ENCODE results near the gene KCNQ4. TPM values are rescaled to one million over a fixed set of nuclear protein-coding genes. Genes with fewer than 3 reads are reported as not detected.
A peak's percentile ranks its signal among the peaks of the same experiment; 100 is the strongest.

Gene KCNQ4
- total and polyA plus RNA-seq, 2 of the 13 experiments (the other 11 are each of a cell fraction or from before 2014, with no cell fraction given), result 0.02 to 0.09 TPM

GRCh38 chr1:40815420-40815819 lies 31.8 kb downstream of the KCNQ4 start:
- TF ChIP-seq MAFF (IDR thresholded peaks at IDR 0.05; ENCODE audit: low read depth, low read length), result peak; percentile 99
- TF ChIP-seq NCOA2 (CRISPR knock-in tag; IDR thresholded peaks at IDR 0.05), result no peak
- TF ChIP-seq MAFK (conservative IDR thresholded peaks at IDR 0.05 in 1 of 2, IDR thresholded peaks at IDR 0.05 in 1 of 2; ENCODE audit: low read length in 2 of 2), result peak; percentile 99 to 100
- TF ChIP-seq MAFG (CRISPR knock-in tag; IDR thresholded peaks at IDR 0.05), result peak; percentile 23; the same call in 1 of the 2 replicates
- no peak for TF ChIP-seq SRF (IDR thresholded peaks at IDR 0.05; ENCODE audit: low read depth, low read length)
- no peak for TF ChIP-seq ZGPAT (CRISPR knock-in tag; IDR thresholded peaks at IDR 0.05)
- H3K27ac ChIP-seq (ENCODE audit: extremely low read length, insufficient read depth, low read length), result no peak overlapping the region
- ATAC-seq (no peak), FAIRE-seq (no peak), DNase-seq (ENCODE audit: low spot score) (no peak)
- 35% methylated on average over 9 of the region's 9 CpGs for WGBS (ENCODE audit: low lambda C conversion rate)
- H3K36me3 ChIP-seq (replicated peaks in 1 of 2; ENCODE audit: control insufficient read depth in 1 of 2, insufficient read depth in 2 of 2, low read length in 2 of 2), result no peaks in the 10 kb centered on the region
- peaks cover 4% of the 10 kb centered on the region for H3K4me1 ChIP-seq (ENCODE audit: insufficient read depth, low read length)
- no peak overlapping the region for H3K4me3 ChIP-seq (replicated peaks in 1 of 3; ENCODE audit: insufficient read depth in 1 of 3, low read depth in 2 of 3, low read length in 3 of 3)
- H2AFZ ChIP-seq (ENCODE audit: low read length), result no peak overlapping the region
- BruUV-seq (replicated peaks), result no TSS peak
- H3K9ac ChIP-seq (ENCODE audit: insufficient read depth, low read depth, low read length), result no peak overlapping the region
- POLR2A ChIA-PET, result interaction anchor here (1.0 kb wide), 1 partner anchor 124 kb away, joined by 3 read pairs; the partner anchor contains the start of gene NFYC
- H3K27me3 ChIP-seq (ENCODE audit: control insufficient read depth in 1 of 2, insufficient read depth in 2 of 2, low read length in 2 of 2), result peaks cover 0 to 24% of the 10 kb centered on the region in 2 experiments; a peak in 4 of 5 replicates
- H3K9me3 ChIP-seq (ENCODE audit: low read length), result no peaks in the 10 kb centered on the region
- no peak overlapping the region for H3K4me2 ChIP-seq (ENCODE audit: low read depth, low read length)
- H3K79me2 ChIP-seq (ENCODE audit: insufficient read depth, low read length), result no peaks in the 10 kb centered on the region
- no peaks in the 10 kb centered on the region for H4K20me1 ChIP-seq (ENCODE audit: insufficient read depth, low read length)
- intact Hi-C loops (cut with micrococcal nuclease; ENCODE audit: unreplicated experiment) (no loop called here), in situ Hi-C loops (cut with HindIII; ENCODE audit: extremely low pct_ligation_motif_present, low pct_unique_long_range_greater_than_20kb) (no loop called here)
- CTCF ChIA-PET (ENCODE audit: low intra/inter-chr PET ratio, low total read pairs), result no interaction called here

GRCh38 chr1:40817791-40818263 lies 34.2 kb downstream of the KCNQ4 start:
- ATAC-seq (no peak), FAIRE-seq (no peak), DNase-seq (ENCODE audit: low spot score) (no peak)
- Histone ChIP-seq H3K9ac (ENCODE audit: insufficient read depth, low read depth, low read length) (no peak overlapping the region), H3K4me3 (replicated peaks in 1 of 3; ENCODE audit: insufficient read depth in 1 of 3, low read depth in 2 of 3, low read length in 3 of 3) (no peak overlapping the region), H2AFZ (ENCODE audit: low read length) (no peak overlapping the region), H3K9me3 (ENCODE audit: low read length) (no peaks in the 10 kb centered on the region), H3K4me1 (ENCODE audit: insufficient read depth, low read length) (peaks cover 8% of the 10 kb centered on the region), H3K36me3 (replicated peaks in 1 of 2; ENCODE audit: control insufficient read depth in 1 of 2, insufficient read depth in 2 of 2, low read length in 2 of 2) (no peaks in the 10 kb centered on the region), H3K27me3 (ENCODE audit: control insufficient read depth in 1 of 2, insufficient read depth in 2 of 2, low read length in 2 of 2) (peaks cover 0 to 11% of the 10 kb centered on the region in 2 experiments; a peak in 3 of 5 replicates), H3K79me2 (ENCODE audit: insufficient read depth, low read length) (no peaks in the 10 kb centered on the region), H3K27ac (ENCODE audit: extremely low read length, insufficient read depth, low read length) (no peak overlapping the region), H4K20me1 (ENCODE audit: insufficient read depth, low read length) (no peaks in the 10 kb centered on the region), H3K4me2 (ENCODE audit: low read depth, low read length) (no peak overlapping the region)
- ChIA-PET CTCF (ENCODE audit: low intra/inter-chr PET ratio, low total read pairs) (no interaction called here), POLR2A (no interaction called here)
- 60% methylated on average over 3 of the region's 19 CpGs for WGBS (ENCODE audit: low lambda C conversion rate)
- in situ Hi-C loops (cut with HindIII; ENCODE audit: extremely low pct_ligation_motif_present, low pct_unique_long_range_greater_than_20kb), result no loop called here
- intact Hi-C loops (cut with micrococcal nuclease; ENCODE audit: unreplicated experiment), result no loop called here
- no TSS peak for BruUV-seq (replicated peaks)
- no peak for TF ChIP-seq JUND (CRISPR knock-in tag; IDR thresholded peaks at IDR 0.05)
- no peak for TF ChIP-seq ZNF33A (CRISPR knock-in tag; IDR thresholded peaks at IDR 0.05; ENCODE audit: borderline replicate concordance)
- TF ChIP-seq PLRG1 (conservative IDR thresholded peaks at IDR 0.05), result no peak
- TF ChIP-seq GMEB2 (CRISPR knock-in tag; IDR thresholded peaks at IDR 0.05; ENCODE audit: low read depth), result no peak
- TF ChIP-seq BORCS8-MEF2B (CRISPR knock-in tag; IDR thresholded peaks at IDR 0.05), result no peak
- TF ChIP-seq ZNF704 (CRISPR knock-in tag; IDR thresholded peaks at IDR 0.05; ENCODE audit: borderline replicate concordance), result no peak
- TF ChIP-seq ZNF441 (CRISPR knock-in tag; IDR thresholded peaks at IDR 0.05; ENCODE audit: borderline replicate concordance), result no peak
- no peak for TF ChIP-seq ETS1 (CRISPR knock-in tag; IDR thresholded peaks at IDR 0.05)
- no peak for TF ChIP-seq ZNF644 (CRISPR knock-in tag; IDR thresholded peaks at IDR 0.05; ENCODE audit: low read depth)

Measured in HepG2 (cell line).